Measurements from ENCODE around the gene ESPNL. TPM values are rescaled to one million over a fixed set of nuclear protein-coding genes. Genes with fewer than 3 reads are reported as not detected.
A peak's percentile ranks its signal among the peaks of the same experiment; 100 is the strongest.

The ESPNL gene
- total RNA-seq, 1 experiment from 2014 or later: 0.19 TPM

DNA sequence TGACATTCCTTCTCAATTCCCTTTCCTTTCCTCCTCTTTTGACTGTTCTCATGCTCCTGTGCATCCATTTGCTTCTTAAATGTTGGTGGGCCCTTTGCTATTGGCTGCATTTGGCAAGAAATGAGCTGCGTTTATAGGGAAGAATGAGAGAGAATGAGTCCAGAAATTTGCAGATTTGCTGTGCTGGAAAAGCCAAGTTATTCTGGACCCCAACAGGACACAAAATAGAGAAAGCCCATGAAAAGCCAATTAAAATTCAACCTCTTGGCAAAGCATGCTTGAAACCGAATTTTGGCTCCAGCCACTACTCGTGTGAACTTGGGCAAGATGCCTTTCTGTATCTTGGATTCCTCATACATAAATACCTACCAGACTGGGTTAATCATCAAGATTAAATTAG is 40.6 kb upstream of the ESPNL start:
- peaks cover 44% of the 10 kb centered on the region for H3K4me1 Mint-ChIP-seq (ENCODE audit: low read depth, unreplicated experiment)
- peaks cover 24% of the 10 kb centered on the region for H3K36me3 Mint-ChIP-seq (ENCODE audit: insufficient read depth, unreplicated experiment)
- H3K27ac Mint-ChIP-seq (ENCODE audit: unreplicated experiment): no peak overlapping the region
- CTCF ChIA-PET: interaction anchor here (0.7 kb wide), 1 partner anchor 577 kb away, joined by 5 read pairs; no protein-coding TSS in a partner anchor
- TF ChIP-seq, protein P1, sequence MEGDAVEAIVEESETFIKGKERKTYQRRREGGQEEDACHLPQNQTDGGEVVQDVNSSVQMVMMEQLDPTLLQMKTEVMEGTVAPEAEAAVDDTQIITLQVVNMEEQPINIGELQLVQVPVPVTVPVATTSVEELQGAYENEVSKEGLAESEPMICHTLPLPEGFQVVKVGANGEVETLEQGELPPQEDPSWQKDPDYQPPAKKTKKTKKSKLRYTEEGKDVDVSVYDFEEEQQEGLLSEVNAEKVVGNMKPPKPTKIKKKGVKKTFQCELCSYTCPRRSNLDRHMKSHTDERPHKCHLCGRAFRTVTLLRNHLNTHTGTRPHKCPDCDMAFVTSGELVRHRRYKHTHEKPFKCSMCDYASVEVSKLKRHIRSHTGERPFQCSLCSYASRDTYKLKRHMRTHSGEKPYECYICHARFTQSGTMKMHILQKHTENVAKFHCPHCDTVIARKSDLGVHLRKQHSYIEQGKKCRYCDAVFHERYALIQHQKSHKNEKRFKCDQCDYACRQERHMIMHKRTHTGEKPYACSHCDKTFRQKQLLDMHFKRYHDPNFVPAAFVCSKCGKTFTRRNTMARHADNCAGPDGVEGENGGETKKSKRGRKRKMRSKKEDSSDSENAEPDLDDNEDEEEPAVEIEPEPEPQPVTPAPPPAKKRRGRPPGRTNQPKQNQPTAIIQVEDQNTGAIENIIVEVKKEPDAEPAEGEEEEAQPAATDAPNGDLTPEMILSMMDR (IDR thresholded peaks at IDR 0.05; ENCODE audit: unreplicated experiment): no peak
- DNase-seq: no peak
- peak overlapping the region; percentile 83 for H3K4me3 Mint-ChIP-seq (ENCODE audit: low read depth, unreplicated experiment)
- intact Hi-C loops (cut with micrococcal nuclease; ENCODE audit: unreplicated experiment): no loop called here
- no TSS peak for BruUV-seq (replicated peaks)
- H3K9me3 Mint-ChIP-seq (ENCODE audit: low read depth, unreplicated experiment): no peaks in the 10 kb centered on the region
- H3K27me3 Mint-ChIP-seq (ENCODE audit: unreplicated experiment): peaks cover 11% of the 10 kb centered on the region

DNA sequence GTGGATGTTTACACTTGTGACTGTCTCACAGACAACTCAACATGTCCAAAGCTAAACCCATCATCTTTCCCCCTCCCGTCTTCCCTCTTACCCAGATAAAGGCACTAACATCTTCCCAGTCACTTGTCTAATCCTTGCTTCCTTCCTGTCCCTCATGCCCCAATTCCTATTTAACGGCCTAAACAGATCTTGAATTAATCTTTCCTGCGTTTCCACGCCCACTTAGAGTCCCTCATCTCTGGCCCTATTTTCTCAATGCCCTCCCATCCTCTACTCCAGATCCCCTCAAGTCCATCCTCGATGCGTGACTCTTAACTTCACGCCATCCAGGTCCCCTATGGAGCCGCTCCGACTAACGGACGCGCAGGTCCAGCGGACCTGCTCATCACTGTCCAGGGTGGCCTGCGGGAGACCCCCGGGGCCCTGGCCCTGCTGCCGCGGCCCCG is 40.0 kb upstream of the ESPNL start:
- H3K27ac Mint-ChIP-seq (ENCODE audit: unreplicated experiment): peak overlapping the region; percentile 41
- CTCF ChIA-PET: interaction anchor here (0.8 to 1.0 kb wide), 3 partner anchors 39 to 203 kb away, joined by 3 to 6 read pairs (median 3); no protein-coding TSS in a partner anchor
- no TSS peak for BruUV-seq (replicated peaks)
- TF ChIP-seq, protein P1 (IDR thresholded peaks at IDR 0.05; ENCODE audit: unreplicated experiment): no peak
- intact Hi-C loops (cut with micrococcal nuclease; ENCODE audit: unreplicated experiment): loop anchor here (5.0 kb wide), 1 partner anchor 82 kb away; no protein-coding TSS in a partner anchor
- H3K9me3 Mint-ChIP-seq (ENCODE audit: low read depth, unreplicated experiment): no peaks in the 10 kb centered on the region
- H3K4me3 Mint-ChIP-seq (ENCODE audit: low read depth, unreplicated experiment): peak overlapping the region; percentile 83
- DNase-seq: no peak
- peaks cover 24% of the 10 kb centered on the region for H3K36me3 Mint-ChIP-seq (ENCODE audit: insufficient read depth, unreplicated experiment)
- H3K4me1 Mint-ChIP-seq (ENCODE audit: low read depth, unreplicated experiment): peaks cover 50% of the 10 kb centered on the region
- H3K27me3 Mint-ChIP-seq (ENCODE audit: unreplicated experiment): peaks cover 11% of the 10 kb centered on the region

DNA sequence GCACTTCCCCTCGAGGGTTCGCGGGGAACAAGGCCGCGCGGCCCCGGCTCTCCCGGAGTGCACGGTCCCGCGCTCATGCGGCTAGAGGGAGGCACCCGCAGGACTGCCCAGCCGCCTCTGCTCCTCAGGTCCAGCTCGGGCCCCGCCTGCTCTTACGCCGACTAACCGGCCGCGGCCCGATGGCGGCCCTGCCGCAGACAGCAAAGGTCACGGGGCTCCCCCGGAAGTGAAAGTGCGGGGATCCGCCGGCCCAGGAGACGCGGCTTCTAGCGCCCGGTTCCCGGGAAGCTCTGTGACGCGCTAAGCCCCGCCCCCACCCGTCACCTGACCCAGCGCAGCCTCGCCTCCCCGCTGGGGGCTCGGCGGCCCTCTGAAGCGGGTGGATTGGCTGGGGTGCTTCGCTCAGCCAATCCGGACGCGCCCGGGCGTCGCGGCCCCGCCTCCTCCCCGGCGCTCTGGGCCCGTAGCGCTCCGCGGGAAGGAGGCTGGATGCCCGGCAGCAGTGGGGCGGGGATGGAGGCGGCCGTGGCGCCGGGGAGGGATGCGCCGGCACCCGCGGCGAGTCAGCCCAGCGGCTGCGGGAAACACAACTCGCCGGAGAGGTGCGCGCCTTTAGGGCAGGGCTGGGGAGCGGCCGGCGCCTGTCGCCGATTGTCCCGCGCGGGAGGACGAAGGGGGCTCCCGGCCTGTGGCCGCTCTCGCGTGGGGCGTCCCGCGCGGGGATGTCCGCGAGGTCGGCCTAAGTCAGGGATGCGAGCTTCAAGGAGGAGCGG is 39.4 kb upstream of the ESPNL start, which contains the start of gene SCLY:
Gene SCLY (plus strand): TSS at position 460 of the 773 bp plus-strand sequence. CDS start 54 bp downstream, at position 514.
- no peaks in the 10 kb centered on the region for H3K9me3 Mint-ChIP-seq (ENCODE audit: low read depth, unreplicated experiment)
- CTCF ChIA-PET: interaction anchor here (0.8 to 1.0 kb wide), 3 partner anchors 38 to 203 kb away, joined by 3 to 6 read pairs (median 3); no protein-coding TSS in a partner anchor
- intact Hi-C loops (cut with micrococcal nuclease; ENCODE audit: unreplicated experiment): loop anchor here (5.0 kb wide), 1 partner anchor 82 kb away; no protein-coding TSS in a partner anchor

More for the DNA sequence above, 39.4 kb upstream of the ESPNL start, which contains the start of gene SCLY:
- TF ChIP-seq, protein P1 (IDR thresholded peaks at IDR 0.05; ENCODE audit: unreplicated experiment): no peak
- Mint-ChIP-seq H3K27ac (ENCODE audit: unreplicated experiment) (peak within 1 kb of the TSS; percentile 57), H3K4me1 (ENCODE audit: low read depth, unreplicated experiment) (peaks cover 55% of the 10 kb centered on the region), H3K36me3 (ENCODE audit: insufficient read depth, unreplicated experiment) (peaks cover 24% of the 10 kb centered on the region), H3K27me3 (ENCODE audit: unreplicated experiment) (peaks cover 11% of the 10 kb centered on the region), H3K4me3 (ENCODE audit: low read depth, unreplicated experiment) (peak within 1 kb of the TSS; percentile 83)
- peak; percentile 98 for DNase-seq
- no TSS peak for BruUV-seq (replicated peaks)

Data from Calu3 (cell line).